MM.1S (cell line): ENCODE results near the gene BEGAIN.

ENCODE experiments used
- EZH2 ChIP-seq: fragments of 300-600 bp; sonication (generic); optimal IDR thresholded peaks from 2 replicates; pipeline ENCODE3; 2017; ENCODE audit warnings: low read depth, mild to moderate bottlenecking, antibody characterized with exemption, low read length, mixed read lengths
- TF ChIP-seq, protein P1 (sequence below): fragments of 300-600 bp; sonication (generic); IDR thresholded peaks from 2 replicates; pipeline ENCODE4 v1.5.1; 2016; ENCODE audit warnings: antibody characterized with exemption, low read length, mixed read lengths

DNA sequence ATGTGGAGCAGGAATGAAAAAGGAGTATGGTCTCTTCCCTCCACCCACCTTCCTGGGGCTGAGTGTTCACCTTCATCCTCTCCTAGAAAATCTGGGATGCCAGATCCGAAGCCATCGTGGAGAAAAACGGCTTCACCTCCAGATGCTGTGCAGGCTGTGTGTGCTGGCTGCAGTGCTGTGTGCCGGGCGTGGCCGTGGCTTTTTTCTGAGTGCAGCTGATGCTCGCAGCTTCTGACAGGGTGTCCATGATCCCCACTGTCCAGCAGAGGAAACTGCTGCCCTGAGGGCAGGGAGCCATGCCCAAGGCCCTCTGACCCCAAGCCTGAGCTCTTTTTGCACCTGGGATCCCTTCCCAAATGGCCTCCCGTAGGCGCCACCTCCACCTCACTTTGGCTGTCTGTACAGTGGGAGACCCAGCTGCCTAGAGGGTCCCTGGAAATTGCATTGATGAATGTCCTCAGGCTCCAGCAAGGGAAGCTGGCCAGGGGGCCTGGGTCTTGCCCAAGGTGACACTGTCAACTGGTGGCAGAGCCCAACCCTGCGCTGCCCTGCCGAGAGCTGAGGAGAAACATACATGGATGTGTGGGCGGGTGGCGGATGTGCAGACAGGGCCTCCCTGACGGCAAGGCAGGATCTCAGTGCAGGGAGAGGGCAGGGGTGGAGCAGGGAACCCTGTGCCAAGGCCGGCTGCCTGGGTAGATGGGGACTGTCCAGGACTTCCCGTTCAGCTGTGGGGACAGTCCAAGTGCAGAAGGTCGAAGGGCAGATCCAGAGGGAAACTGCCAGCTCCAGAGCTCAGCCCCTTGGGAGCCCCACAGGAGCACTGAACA lies 53.3 kb downstream of the BEGAIN start:
- TF ChIP-seq EZH2 = no peak
- TF ChIP-seq, protein P1, sequence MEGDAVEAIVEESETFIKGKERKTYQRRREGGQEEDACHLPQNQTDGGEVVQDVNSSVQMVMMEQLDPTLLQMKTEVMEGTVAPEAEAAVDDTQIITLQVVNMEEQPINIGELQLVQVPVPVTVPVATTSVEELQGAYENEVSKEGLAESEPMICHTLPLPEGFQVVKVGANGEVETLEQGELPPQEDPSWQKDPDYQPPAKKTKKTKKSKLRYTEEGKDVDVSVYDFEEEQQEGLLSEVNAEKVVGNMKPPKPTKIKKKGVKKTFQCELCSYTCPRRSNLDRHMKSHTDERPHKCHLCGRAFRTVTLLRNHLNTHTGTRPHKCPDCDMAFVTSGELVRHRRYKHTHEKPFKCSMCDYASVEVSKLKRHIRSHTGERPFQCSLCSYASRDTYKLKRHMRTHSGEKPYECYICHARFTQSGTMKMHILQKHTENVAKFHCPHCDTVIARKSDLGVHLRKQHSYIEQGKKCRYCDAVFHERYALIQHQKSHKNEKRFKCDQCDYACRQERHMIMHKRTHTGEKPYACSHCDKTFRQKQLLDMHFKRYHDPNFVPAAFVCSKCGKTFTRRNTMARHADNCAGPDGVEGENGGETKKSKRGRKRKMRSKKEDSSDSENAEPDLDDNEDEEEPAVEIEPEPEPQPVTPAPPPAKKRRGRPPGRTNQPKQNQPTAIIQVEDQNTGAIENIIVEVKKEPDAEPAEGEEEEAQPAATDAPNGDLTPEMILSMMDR = no peak
